Measurements from ENCODE around the gene THAP12.

- TF ChIP-seq POLR2A (IDR thresholded peaks at IDR 0.05; ENCODE audit: low read depth, low read length) = no peak
- TF ChIP-seq CTCF (IDR thresholded peaks at IDR 0.05; ENCODE audit: extremely low read depth in 1 of 2, insufficient read depth in 1 of 2, low read depth in 1 of 2, low read length in 2 of 2) = no peak
- TF ChIP-seq POLR2AphosphoS5 (IDR thresholded peaks at IDR 0.05; ENCODE audit: insufficient read depth, low read depth, low read length) = no peak
- TF ChIP-seq FOS (IDR thresholded peaks at IDR 0.05; ENCODE audit: borderline replicate concordance, insufficient read depth, low read length) = no peak
- TF ChIP-seq EZH2 (IDR thresholded peaks at IDR 0.05; ENCODE audit: borderline replicate concordance, low read depth, low read length, severe bottlenecking) = no peak
Observed at GRCh38 chr11:76361374-76361773, 19.6 kb downstream of the THAP12 start.

Data from endothelial cell of umbilical vein (primary cell).